Parathyroid adenoma (tissue), 2 donors: Measurements from ENCODE around the gene GPR26.

Source experiments
- H2AFZ ChIP-seq: fragments of 300-600 bp; sonication (generic); one replicate; pipeline ENCODE4 v1.7.0; 2017; ENCODE audit warnings: antibody characterized with exemption, mild to moderate bottlenecking
- H3K27ac ChIP-seq: fragments of 300-600 bp; sonication (generic); one replicate; pipeline ENCODE4 v1.7.0; 2017
- H3K27me3 ChIP-seq: fragments of 300-600 bp; sonication (generic); one replicate; pipeline ENCODE4 v1.7.0; 2017; ENCODE audit warnings: low read length; ENCODE audit not compliant: control insufficient read depth, insufficient read depth
- H3K36me3 ChIP-seq: fragments of 300-600 bp; sonication (generic); one replicate; pipeline ENCODE4 v1.7.0; 2017; ENCODE audit warnings: low read length; ENCODE audit not compliant: control insufficient read depth, insufficient read depth
- H3K4me1 ChIP-seq: fragments of 300-600 bp; sonication (generic); one replicate; pipeline ENCODE4 v1.7.0; 2017; ENCODE audit warnings: control low read depth
- H3K4me2 ChIP-seq: fragments of 300-600 bp; sonication (generic); one replicate; pipeline ENCODE4 v1.7.0; 2017; ENCODE audit warnings: low read length
- H3K4me3 ChIP-seq: fragments of 300-600 bp; sonication (generic); one replicate; pipeline ENCODE4 v1.7.0; 2017; ENCODE audit warnings: low read depth, low read length
- H3K79me2 ChIP-seq: fragments of 300-600 bp; sonication (generic); one replicate; pipeline ENCODE4 v1.7.0; 2017; ENCODE audit warnings: control low read depth
- H3K9ac ChIP-seq: fragments of 300-600 bp; sonication (generic); one replicate; pipeline ENCODE4 v1.7.0; 2017; ENCODE audit warnings: mild to moderate bottlenecking
- H3K9me3 ChIP-seq: fragments of 300-600 bp; sonication (generic); one replicate; pipeline ENCODE4 v1.7.0; 2017; ENCODE audit warnings: low read length; ENCODE audit not compliant: control insufficient read depth
- TF ChIP-seq, protein P1 (sequence below): fragments of 300-600 bp; sonication (generic); IDR thresholded peaks from one replicate; pipeline ENCODE4 v1.7.0; 2017; ENCODE audit warnings: antibody characterized with exemption, mild to moderate bottlenecking
- donor health status: primary hyperparathyroidism.

The GPR26 gene

DNA sequence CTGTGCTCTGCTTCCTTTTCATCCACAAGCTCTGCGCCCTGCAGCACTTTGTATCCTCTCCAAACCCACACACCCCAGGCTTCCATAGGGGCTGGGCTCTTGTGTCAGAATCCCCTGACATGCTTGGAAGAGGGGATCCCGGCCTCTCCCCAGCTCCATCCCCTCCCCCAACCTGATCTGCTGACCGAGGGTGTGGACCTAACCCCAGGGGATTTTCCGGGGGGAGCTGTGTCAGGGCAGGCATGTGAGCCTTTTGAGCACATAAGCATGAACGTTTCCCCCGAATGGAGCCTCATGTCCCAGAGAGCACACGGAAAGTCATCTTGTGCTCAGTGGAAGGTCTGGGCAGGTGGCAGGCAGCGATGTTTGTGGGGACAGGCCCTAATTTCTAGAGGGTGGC lies 17.7 kb downstream of the GPR26 start:
- TF ChIP-seq, protein P1, sequence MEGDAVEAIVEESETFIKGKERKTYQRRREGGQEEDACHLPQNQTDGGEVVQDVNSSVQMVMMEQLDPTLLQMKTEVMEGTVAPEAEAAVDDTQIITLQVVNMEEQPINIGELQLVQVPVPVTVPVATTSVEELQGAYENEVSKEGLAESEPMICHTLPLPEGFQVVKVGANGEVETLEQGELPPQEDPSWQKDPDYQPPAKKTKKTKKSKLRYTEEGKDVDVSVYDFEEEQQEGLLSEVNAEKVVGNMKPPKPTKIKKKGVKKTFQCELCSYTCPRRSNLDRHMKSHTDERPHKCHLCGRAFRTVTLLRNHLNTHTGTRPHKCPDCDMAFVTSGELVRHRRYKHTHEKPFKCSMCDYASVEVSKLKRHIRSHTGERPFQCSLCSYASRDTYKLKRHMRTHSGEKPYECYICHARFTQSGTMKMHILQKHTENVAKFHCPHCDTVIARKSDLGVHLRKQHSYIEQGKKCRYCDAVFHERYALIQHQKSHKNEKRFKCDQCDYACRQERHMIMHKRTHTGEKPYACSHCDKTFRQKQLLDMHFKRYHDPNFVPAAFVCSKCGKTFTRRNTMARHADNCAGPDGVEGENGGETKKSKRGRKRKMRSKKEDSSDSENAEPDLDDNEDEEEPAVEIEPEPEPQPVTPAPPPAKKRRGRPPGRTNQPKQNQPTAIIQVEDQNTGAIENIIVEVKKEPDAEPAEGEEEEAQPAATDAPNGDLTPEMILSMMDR, result no peak
- Histone ChIP-seq H3K27ac (no peak overlapping the region), H3K27me3 (no peaks in the 10 kb centered on the region), H3K9me3 (no peaks in the 10 kb centered on the region), H3K79me2 (no peaks in the 10 kb centered on the region), H3K4me2 (no peak overlapping the region), H3K9ac (no peak overlapping the region), H3K4me3 (no peak overlapping the region), H3K4me1 (no peaks in the 10 kb centered on the region), H3K36me3 (no peaks in the 10 kb centered on the region), H2AFZ (no peak overlapping the region)

DNA sequence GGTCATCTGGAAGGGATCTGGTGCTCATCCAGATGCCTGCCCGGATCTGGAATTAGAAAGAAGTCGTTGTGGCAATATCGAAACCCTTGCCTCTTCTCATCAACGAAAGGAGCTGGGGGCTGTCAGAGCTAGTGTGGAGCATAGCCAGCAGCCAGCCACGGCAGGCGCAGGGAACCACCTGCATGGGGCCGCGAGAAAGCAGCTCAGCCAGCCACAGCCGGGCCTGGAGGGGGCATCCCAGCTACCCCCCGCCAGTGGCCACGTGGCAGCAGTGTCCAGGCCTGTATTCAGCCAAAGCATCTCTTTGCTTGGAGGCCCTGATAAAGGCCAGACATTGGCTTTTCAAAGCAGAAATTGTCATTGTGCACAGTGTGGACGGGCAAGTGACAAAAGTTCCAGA lies 19.1 kb downstream of the GPR26 start:
- Histone ChIP-seq H3K36me3 (no peaks in the 10 kb centered on the region), H3K9ac (no peak overlapping the region)
- TF ChIP-seq, protein P1, result no peak

DNA sequence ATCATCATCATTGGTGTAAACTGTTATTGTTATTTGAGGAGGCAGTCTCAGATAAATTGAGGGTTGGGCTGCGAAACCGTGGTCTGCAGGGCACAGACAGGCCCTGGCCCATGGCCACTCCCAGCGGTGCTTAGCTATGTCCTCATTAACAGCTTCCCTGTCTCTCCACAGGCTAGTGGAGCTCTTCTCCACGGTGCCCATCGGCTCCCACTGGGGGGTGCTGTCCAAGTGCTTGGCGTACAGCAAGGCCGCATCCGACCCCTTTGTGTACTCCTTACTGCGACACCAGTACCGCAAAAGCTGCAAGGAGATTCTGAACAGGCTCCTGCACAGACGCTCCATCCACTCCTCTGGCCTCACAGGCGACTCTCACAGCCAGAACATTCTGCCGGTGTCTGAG lies 21.6 kb downstream of the GPR26 start:
- no peaks in the 10 kb centered on the region for H3K27me3 ChIP-seq
- no peaks in the 10 kb centered on the region for H3K9me3 ChIP-seq
- no peak overlapping the region for H3K4me2 ChIP-seq
- H2AFZ ChIP-seq, result no peak overlapping the region
- H3K79me2 ChIP-seq, result no peaks in the 10 kb centered on the region
- H3K4me1 ChIP-seq, result no peaks in the 10 kb centered on the region
- no peak overlapping the region for H3K27ac ChIP-seq
- H3K36me3 ChIP-seq, result no peaks in the 10 kb centered on the region
- no peak overlapping the region for H3K4me3 ChIP-seq
- TF ChIP-seq, protein P1, result no peak
- H3K9ac ChIP-seq, result no peak overlapping the region

More for the DNA sequence above, 19.1 kb downstream of the GPR26 start:
- Histone ChIP-seq H3K27me3 (no peaks in the 10 kb centered on the region), H2AFZ (no peak overlapping the region), H3K4me1 (no peaks in the 10 kb centered on the region), H3K27ac (no peak overlapping the region), H3K79me2 (no peaks in the 10 kb centered on the region), H3K4me3 (no peak overlapping the region), H3K9me3 (no peaks in the 10 kb centered on the region), H3K4me2 (no peak overlapping the region)

DNA sequence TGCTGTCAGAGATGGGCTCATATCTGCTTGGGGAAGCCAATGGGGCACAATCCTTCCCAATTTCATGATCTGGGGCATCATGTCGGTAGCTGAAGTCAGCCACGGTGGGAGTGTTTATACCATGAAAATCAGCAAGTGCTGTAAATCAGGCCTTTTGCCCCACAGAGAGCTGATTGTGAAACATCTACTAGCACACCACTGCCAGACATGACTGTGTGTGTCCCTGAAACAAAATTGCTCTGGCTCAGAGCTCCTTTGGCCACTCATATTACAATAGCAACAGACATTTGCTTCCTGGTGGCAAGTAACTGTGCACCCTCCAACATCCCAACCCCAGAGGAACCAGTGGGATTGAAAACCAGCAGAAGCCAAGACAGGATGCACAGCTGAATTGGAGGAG lies 23.7 kb downstream of the GPR26 start:
- TF ChIP-seq, protein P1, result no peak
- H3K27ac ChIP-seq, result no peak overlapping the region
- no peaks in the 10 kb centered on the region for H3K36me3 ChIP-seq
- H3K9ac ChIP-seq, result no peak overlapping the region
- H3K79me2 ChIP-seq, result no peaks in the 10 kb centered on the region
- no peaks in the 10 kb centered on the region for H3K9me3 ChIP-seq
- no peaks in the 10 kb centered on the region for H3K4me1 ChIP-seq
- H3K27me3 ChIP-seq, result no peaks in the 10 kb centered on the region
- no peak overlapping the region for H3K4me3 ChIP-seq
- no peak overlapping the region for H3K4me2 ChIP-seq
- no peak overlapping the region for H2AFZ ChIP-seq

DNA sequence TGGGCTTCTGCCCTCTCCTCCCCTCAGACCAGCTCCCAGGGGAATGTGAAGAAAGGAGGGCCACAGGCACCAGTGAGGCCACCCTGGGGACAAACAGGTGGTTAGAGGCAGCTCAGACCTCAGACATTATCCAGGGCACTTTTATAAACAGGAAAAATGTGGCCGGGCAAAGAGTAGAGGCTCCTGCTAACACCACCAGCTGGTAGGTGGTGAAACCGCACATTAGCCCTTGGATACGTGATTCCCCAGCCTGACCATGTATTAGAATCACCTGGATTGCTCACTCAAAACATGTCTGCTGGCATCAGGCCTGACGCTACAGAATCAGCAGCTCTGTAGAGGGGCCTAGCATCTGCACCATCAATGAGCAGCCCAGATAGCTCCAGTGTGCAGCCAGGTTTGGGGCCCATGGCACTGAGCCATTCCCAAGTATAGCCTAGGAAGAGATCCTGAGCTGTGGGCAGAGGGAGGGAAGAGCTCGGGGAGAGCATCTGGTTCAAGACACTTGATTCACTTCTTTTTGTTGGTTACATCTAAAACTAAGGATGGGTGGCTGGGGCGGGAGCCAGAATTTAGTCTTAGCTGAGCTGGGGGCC lies 37.1 kb downstream of the GPR26 start:
- Histone ChIP-seq H3K4me1 (no peaks in the 10 kb centered on the region), H3K79me2 (no peaks in the 10 kb centered on the region), H3K36me3 (no peaks in the 10 kb centered on the region), H3K27me3 (no peaks in the 10 kb centered on the region), H3K9me3 (no peaks in the 10 kb centered on the region), H3K9ac (no peak overlapping the region), H3K27ac (no peak overlapping the region), H2AFZ (no peak overlapping the region), H3K4me2 (no peak overlapping the region), H3K4me3 (no peak overlapping the region)
- TF ChIP-seq, protein P1, result no peak
